ENCODE data around the gene P3H2. TPM values are rescaled to one million over a fixed set of nuclear protein-coding genes. Genes with fewer than 3 reads are reported as not detected.

Gene P3H2
- total and polyA plus RNA-seq, 7 donors, result 0.24 to 3.4 (median 1.2) TPM

- ATAC-seq (no peak), DNase-seq (no peak)
- H3K27ac ChIP-seq, result no peak overlapping the region
- no peaks in the 10 kb centered on the region for H3K9me3 ChIP-seq
- TF ChIP-seq CTCF (IDR thresholded peaks at IDR 0.05), result no peak
- H3K36me3 ChIP-seq (ENCODE audit: insufficient read depth in 1 of 2, low read depth in 1 of 2), result no peaks in the 10 kb centered on the region
- H3K27me3 ChIP-seq (ENCODE audit: insufficient read depth in 3 of 3, low read length in 2 of 3), result no peaks in the 10 kb centered on the region
- intact Hi-C loops (cut with DNase I), result no loop called here
- no peak overlapping the region for H3K4me3 ChIP-seq
- WGBS, 3 donors, result 61 to 80% (median 65%) methylated on average over 4 of the region's 4 CpGs
- no peaks in the 10 kb centered on the region for H3K4me1 ChIP-seq
These were observed 145.2 kb downstream of the P3H2 start for GRCh38 chr3:189975391-189975990.

GRCh38 chr3:189974359-189974758 is 146.3 kb downstream of the P3H2 start:
- H3K4me1 ChIP-seq, result no peaks in the 10 kb centered on the region
- H3K4me3 ChIP-seq, result no peak overlapping the region
- DNase-seq, result no peak
- no peaks in the 10 kb centered on the region for H3K9me3 ChIP-seq
- H3K36me3 ChIP-seq (ENCODE audit: insufficient read depth in 1 of 2, low read depth in 1 of 2), result no peaks in the 10 kb centered on the region
- no peaks in the 10 kb centered on the region for H3K27me3 ChIP-seq (ENCODE audit: insufficient read depth in 3 of 3, low read length in 2 of 3)
- intact Hi-C loops (cut with DNase I), result no loop called here
- WGBS, 3 donors, result 80 to 83% (median 83%) methylated on average over 12 of the region's 12 CpGs
- no peak overlapping the region for H3K27ac ChIP-seq
- TF ChIP-seq CTCF (IDR thresholded peaks at IDR 0.05), result no peak
- no peak for ATAC-seq

- Histone ChIP-seq H3K27ac (no peak overlapping the region), H3K4me1 (no peaks in the 10 kb centered on the region), H3K36me3 (ENCODE audit: insufficient read depth in 1 of 2, low read depth in 1 of 2) (no peaks in the 10 kb centered on the region), H3K9me3 (no peaks in the 10 kb centered on the region), H3K4me3 (no peak overlapping the region), H3K27me3 (ENCODE audit: insufficient read depth in 3 of 3, low read length in 2 of 3) (no peaks in the 10 kb centered on the region)
- TF ChIP-seq CTCF (IDR thresholded peaks at IDR 0.05), result peak; percentile 85
- DNase-seq (no peak), ATAC-seq (peak in 2 of 4 donors; percentile 53 to 62)
- intact Hi-C loops (cut with DNase I), result loop anchor here (2.0 to 10.0 kb wide), 5 partner anchors 153 to 730 kb away; partner anchors contain the start of genes CLDN1 (in 1 of the 2) and P3H2 (in 1 of the 2)
- WGBS, 3 donors, result 33 to 37% (median 36%) methylated on average over 5 of the region's 5 CpGs
These were observed 153.3 kb downstream of the P3H2 start for GRCh38 chr3:189967254-189967865.

- Histone ChIP-seq H3K36me3 (ENCODE audit: insufficient read depth in 1 of 2, low read depth in 1 of 2) (no peaks in the 10 kb centered on the region), H3K27ac (no peak overlapping the region), H3K4me1 (no peaks in the 10 kb centered on the region), H3K9me3 (no peaks in the 10 kb centered on the region), H3K27me3 (ENCODE audit: insufficient read depth in 3 of 3, low read length in 2 of 3) (no peaks in the 10 kb centered on the region), H3K4me3 (no peak overlapping the region)
- intact Hi-C loops (cut with DNase I), result loop anchor here (2.0 to 10.0 kb wide), 5 partner anchors 154 to 730 kb away; partner anchors contain the start of genes CLDN1 (in 1 of the 2) and P3H2 (in 1 of the 2)
- no peak for ATAC-seq
- 65 to 70% (median 65%) methylated on average over 5 of the region's 5 CpGs for WGBS, 3 donors
- no peak for DNase-seq
- no peak for TF ChIP-seq CTCF (IDR thresholded peaks at IDR 0.05)
These were observed 153.9 kb downstream of the P3H2 start for GRCh38 chr3:189966843-189967242.
